IMR-90 (cell line): ENCODE data around the gene KCNIP1. TPM values are rescaled to one million over a fixed set of nuclear protein-coding genes. Genes with fewer than 3 reads are reported as not detected.

ENCODE experiments used
- ATAC-seq: fragments of 200-7000 bp; cut with Tn5 transposase; 2 replicates; pipeline ENCODE4 v1.9.1; 2020; ENCODE audit warnings: low read depth, mild to moderate bottlenecking, moderate library complexity
- BruUV-seq: library from RNA; stranded (reverse); fragments of 400-500 nt; replicated peaks from 2 replicates; lab custom pipeline; 2021; lab: Mats Ljungman, UMichigan
- CTCF ChIA-PET: fragments of 300-600 bp; formaldehyde crosslinking; extraction: SDS; loops from one replicate; lab custom pipeline; 2021; ENCODE audit warnings: antibody characterized with exemption; lab: Yijun Ruan, JAX
- POLR2A ChIA-PET: fragments of 300-600 bp; sonication (Branson Sonifier 250); formaldehyde crosslinking; loops from one replicate; lab custom pipeline; 2022; ENCODE audit warnings: antibody characterized with exemption; ENCODE audit not compliant: unreplicated experiment; lab: Charles Lee
- DNase-seq: peaks from one replicate; pipeline ENCODE4 v3.0.0; 2013
- H2AFZ ChIP-seq: replicated peaks from 2 replicates; pipeline ENCODE3; 2013; ENCODE audit warnings: low read length, mild to moderate bottlenecking; ENCODE audit not compliant: poor library complexity
- H2AK5ac ChIP-seq: 2 replicates; pipeline ENCODE4 v1.6.1; 2013; ENCODE audit warnings: low read depth, low read length, inconsistent platforms
- H2AK9ac ChIP-seq: replicated peaks from 2 replicates; pipeline ENCODE3; 2013; ENCODE audit warnings: mild to moderate bottlenecking, low read depth, low read length, moderate library complexity; ENCODE audit not compliant: poor library complexity
- H2BK120ac ChIP-seq: 2 replicates; pipeline ENCODE4 v1.6.1; 2013; ENCODE audit warnings: low read depth, low read length, inconsistent platforms
- H2BK15ac ChIP-seq: 3 replicates; pipeline ENCODE4 v1.6.1; 2013; ENCODE audit warnings: low read depth, low read length, inconsistent platforms
- H2BK20ac ChIP-seq: 2 replicates; pipeline ENCODE4 v1.6.1; 2013; ENCODE audit warnings: low read depth, mild to moderate bottlenecking, inconsistent platforms, low read length, moderate library complexity
- H2BK5ac ChIP-seq: 2 replicates; pipeline ENCODE4 v1.6.1; 2013; ENCODE audit warnings: mild to moderate bottlenecking, low read depth, low read length, inconsistent platforms; ENCODE audit not compliant: poor library complexity, severe bottlenecking
- H3K14ac ChIP-seq: replicated peaks from 2 replicates; pipeline ENCODE4 v1.6.1; 2013; ENCODE audit warnings: low read depth, low read length, inconsistent platforms
- H3K18ac ChIP-seq: 2 replicates; pipeline ENCODE4 v1.6.1; 2013; ENCODE audit warnings: low read depth, low read length, control low read depth
- H3K23ac ChIP-seq: 2 replicates; pipeline ENCODE4 v1.6.1; 2013; ENCODE audit warnings: low read depth, low read length, inconsistent platforms
- H3K27ac ChIP-seq: 2 replicates; pipeline ENCODE4 v1.5.1; 2013; ENCODE audit warnings: mild to moderate bottlenecking, control low read depth, low read length; ENCODE audit not compliant: insufficient read depth
- H3K27me3 ChIP-seq: 2 replicates; pipeline ENCODE4 v1.6.1; 2013; ENCODE audit warnings: low read length; ENCODE audit not compliant: control insufficient read depth, insufficient read depth
- H3K36me3 ChIP-seq: 2 replicates; pipeline ENCODE4 v1.6.1; 2013; ENCODE audit warnings: low read length, mixed read lengths; ENCODE audit not compliant: control insufficient read depth, insufficient read depth
- H3K4ac ChIP-seq: 2 replicates; pipeline ENCODE4 v1.6.1; 2013; ENCODE audit warnings: low read depth, low read length, inconsistent platforms
- H3K4me1 ChIP-seq: 2 replicates; pipeline ENCODE4 v1.6.1; 2013; ENCODE audit warnings: low read length, mixed read lengths; ENCODE audit not compliant: control insufficient read depth, insufficient read depth
- H3K4me2 ChIP-seq: 2 replicates; pipeline ENCODE4 v1.6.1; 2013; ENCODE audit warnings: low read depth, mild to moderate bottlenecking, control low read depth, low read length, moderate library complexity
- H3K4me3 ChIP-seq: 2 replicates; pipeline ENCODE4 v1.5.1; 2013; ENCODE audit warnings: low read depth, mild to moderate bottlenecking, control low read depth, low read length, moderate library complexity; ENCODE audit not compliant: insufficient read depth
- H3K56ac ChIP-seq: 2 replicates; pipeline ENCODE4 v1.6.1; 2013; ENCODE audit warnings: low read length, inconsistent platforms; ENCODE audit not compliant: insufficient read depth; ENCODE audit errors: extremely low read depth
- H3K79me1 ChIP-seq, 2 experiments: 2 replicates each; pipeline ENCODE4 v1.6.1; 2013; ENCODE audit warnings: low read length in 2 of 2, inconsistent platforms in 1 of 2, low read depth in 1 of 2
- H3K9ac ChIP-seq: 2 replicates; pipeline ENCODE4 v1.6.1; 2013; ENCODE audit warnings: low read depth, low read length, control low read depth
- H3K9me1 ChIP-seq: 2 replicates; pipeline ENCODE4 v1.6.1; 2013; ENCODE audit warnings: low read length, inconsistent platforms; ENCODE audit not compliant: insufficient read depth
- H3K9me3 ChIP-seq: 2 replicates; pipeline ENCODE4 v1.6.1; 2013; ENCODE audit warnings: low read length; ENCODE audit not compliant: control insufficient read depth, insufficient read depth
- H4K20me1 ChIP-seq: 2 replicates; pipeline ENCODE4 v1.6.1; 2013; ENCODE audit warnings: low read length, inconsistent platforms; ENCODE audit not compliant: insufficient read depth
- H4K5ac ChIP-seq: 2 replicates; pipeline ENCODE4 v1.6.1; 2013; ENCODE audit warnings: mild to moderate bottlenecking, low read depth, low read length, control low read depth
- H4K8ac ChIP-seq, 2 experiments: 2 replicates each; pipeline ENCODE4 v1.6.1; 2013; ENCODE audit warnings: low read depth in 2 of 2, low read length in 2 of 2, control low read depth in 1 of 2, inconsistent platforms in 1 of 2
- H4K91ac ChIP-seq: 2 replicates; pipeline ENCODE4 v1.6.1; 2013; ENCODE audit warnings: low read depth, low read length, inconsistent platforms; ENCODE audit not compliant: insufficient read depth
- WGBS, 2 experiments: methylation state at CpG; one replicate each; pipeline versions ENCODE4 v1.1.5 to v1.1.7; 2013; ENCODE audit warnings: missing lambda C conversion rate in 2 of 2; ENCODE audit not compliant: insufficient read length in 1 of 2; ENCODE audit errors: extremely low coverage in 2 of 2; 5-methylcytosine and 5-hydroxymethylcytosine counted together
- dilution Hi-C: fragments of 300-500 bp; cut with HindIII; formaldehyde crosslinking; loops from one replicate; pipeline ENCODE4 v1.14.3; 2018; ENCODE audit warnings: low sequenced_read_pairs; ENCODE audit not compliant: unreplicated experiment
- in situ Hi-C: fragments of 300-500 bp; cut with MboI; formaldehyde crosslinking; loops from 3 replicates; pipeline ENCODE4 v1.14.3; 2019; ENCODE audit warnings: low sequenced_read_pairs, inconsistent platforms, mixed read lengths
- intact Hi-C: fragments of 100-400 bp; cut with micrococcal nuclease; formaldehyde crosslinking; loops from 2 replicates; pipeline ENCODE4 v1.10.0; 2022
- polyA plus RNA-seq, 3 experiments: library from polyadenylated mRNA; depleted of rRNA; stranded (reverse); fragments of >200 nt; gene quantifications; 2 replicates each; pipeline ENCODE4 v1.2.3, GENCODE V29; 2012; ENCODE audit warnings: low replicate concordance in 1 of 3
- total RNA-seq: library from RNA; depleted of rRNA; stranded (reverse); fragments of >200 nt; gene quantifications from 2 replicates; pipeline ENCODE4 v1.2.3, GENCODE V29; 2012
- TF ChIP-seq, protein P1 (sequence below): fragments of 150-350 bp; IDR thresholded peaks from 2 replicates; pipeline ENCODE4 v1.6.1; 2016; ENCODE audit warnings: low read depth, mild to moderate bottlenecking, low read length, moderate library complexity, borderline replicate concordance

The KCNIP1 gene
- total and polyA plus RNA-seq, 2 of the 4 experiments (the other 2 are of a cell fraction): not detected

DNA sequence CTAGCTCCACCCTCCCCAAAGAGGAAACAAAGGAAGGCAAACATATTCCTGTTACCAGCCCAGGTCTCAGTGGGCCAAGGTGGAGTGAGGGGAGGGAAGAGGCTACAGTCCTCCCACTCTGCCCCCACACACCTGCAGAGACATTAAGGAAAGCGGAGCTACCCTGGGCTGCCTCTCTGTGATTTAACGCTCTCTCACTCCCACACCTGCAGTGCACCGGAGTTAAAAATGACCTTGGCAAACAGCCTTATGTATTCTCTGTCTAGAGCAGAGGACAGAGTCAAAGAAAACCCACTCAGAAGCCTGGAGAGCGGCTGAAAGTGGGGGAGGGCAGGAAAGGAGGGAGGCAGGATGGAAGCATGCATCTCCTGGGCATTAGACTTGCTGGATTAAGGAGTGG, 32.7 kb downstream of the KCNIP1 start:
- Histone ChIP-seq H4K91ac (no peak overlapping the region), H3K4me3 (no peak overlapping the region), H2AK5ac (no peak overlapping the region), H2BK120ac (no peak overlapping the region), H3K56ac (no peak overlapping the region), H3K79me1 (no peaks in the 10 kb centered on the region), H2AFZ (no peak overlapping the region), H4K20me1 (no peaks in the 10 kb centered on the region), H3K36me3 (no peaks in the 10 kb centered on the region), H3K18ac (no peak overlapping the region), H3K9ac (no peak overlapping the region), H3K27ac (no peak overlapping the region), H4K5ac (no peak overlapping the region), H2BK5ac (no peak overlapping the region), H3K4me1 (no peaks in the 10 kb centered on the region), H3K14ac (no peak overlapping the region), H4K8ac (no peak overlapping the region), H3K23ac (no peak overlapping the region), H3K27me3 (no peaks in the 10 kb centered on the region), H2AK9ac (no peak overlapping the region), H2BK20ac (no peak overlapping the region), H3K4me2 (no peak overlapping the region), H3K9me3 (no peaks in the 10 kb centered on the region), H2BK15ac (no peak overlapping the region), H3K9me1 (no peaks in the 10 kb centered on the region), H3K4ac (no peak overlapping the region)
- POLR2A ChIA-PET: no interaction called here
- no peak for DNase-seq
- WGBS, 2 experiments: no CpG with 5 or more reads among the region's 4 CpGs
- TF ChIP-seq, protein P1, sequence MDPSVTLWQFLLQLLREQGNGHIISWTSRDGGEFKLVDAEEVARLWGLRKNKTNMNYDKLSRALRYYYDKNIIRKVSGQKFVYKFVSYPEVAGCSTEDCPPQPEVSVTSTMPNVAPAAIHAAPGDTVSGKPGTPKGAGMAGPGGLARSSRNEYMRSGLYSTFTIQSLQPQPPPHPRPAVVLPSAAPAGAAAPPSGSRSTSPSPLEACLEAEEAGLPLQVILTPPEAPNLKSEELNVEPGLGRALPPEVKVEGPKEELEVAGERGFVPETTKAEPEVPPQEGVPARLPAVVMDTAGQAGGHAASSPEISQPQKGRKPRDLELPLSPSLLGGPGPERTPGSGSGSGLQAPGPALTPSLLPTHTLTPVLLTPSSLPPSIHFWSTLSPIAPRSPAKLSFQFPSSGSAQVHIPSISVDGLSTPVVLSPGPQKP: no peak
- no TSS peak for BruUV-seq
- dilution Hi-C loops: no loop called here
- in situ Hi-C loops: no loop called here
- ATAC-seq: no peak
- CTCF ChIA-PET: no interaction called here
- intact Hi-C loops: no loop called here
